ENCODE data around the gene OMP.
"Not testable (repeated sequence)": the region's sequence is repeated elsewhere in the genome, so short reads cannot be mapped to it uniquely, and the experiment has no call there.

OMP gene

DNA sequence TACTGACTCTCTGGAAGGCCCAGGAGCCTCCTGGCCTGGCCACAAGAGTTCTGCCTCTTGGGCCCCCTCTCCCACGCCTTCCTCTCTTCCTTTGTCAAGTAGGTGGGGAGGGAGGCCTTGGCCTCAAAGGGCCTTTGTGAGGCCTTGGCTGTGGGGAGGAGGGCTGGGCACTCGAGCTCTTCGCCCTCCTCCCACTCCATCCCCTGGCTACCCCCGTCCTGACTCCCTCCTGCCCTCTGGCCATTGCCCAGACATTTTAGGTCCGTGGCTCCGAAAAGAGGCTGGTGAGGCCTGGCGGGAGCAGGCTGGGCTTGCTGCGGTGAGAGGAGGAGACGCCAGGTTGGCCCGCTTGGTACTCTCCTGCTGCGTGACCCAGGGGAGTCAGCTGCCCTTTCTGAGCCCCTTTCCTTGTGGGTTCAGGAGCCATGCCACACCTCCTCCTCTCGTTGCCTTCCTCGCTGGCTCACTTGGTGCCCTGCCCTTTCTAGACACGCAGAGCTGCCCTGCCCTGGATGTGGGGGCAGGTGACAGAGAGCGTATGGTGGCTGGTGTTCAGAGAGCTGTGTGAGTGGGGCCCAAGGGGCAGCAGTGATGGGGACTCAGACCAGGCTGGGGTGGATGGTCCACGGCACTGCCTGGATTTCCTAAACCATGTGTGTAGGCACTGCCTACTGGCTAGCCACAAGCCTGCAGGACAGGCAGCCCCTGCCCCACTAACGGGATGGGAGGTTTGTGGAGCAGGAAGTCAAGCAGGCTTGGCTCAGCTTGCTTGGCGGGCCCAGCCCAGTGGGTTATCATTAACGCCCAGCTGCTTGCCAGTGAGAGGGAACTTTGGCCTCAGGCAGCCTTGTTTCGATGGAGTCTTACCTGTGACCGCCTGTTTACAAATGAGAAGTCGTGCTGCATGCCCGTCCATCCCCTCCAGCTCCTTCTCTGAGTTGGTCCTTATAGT lies 15.8 kb upstream of the OMP start:
- in situ Hi-C loops (cut with HindIII; ENCODE audit: low sequenced_read_pairs), result loop anchor here (5.0 kb wide), 1 partner anchor 49 kb away; no protein-coding TSS in a partner anchor

DNA sequence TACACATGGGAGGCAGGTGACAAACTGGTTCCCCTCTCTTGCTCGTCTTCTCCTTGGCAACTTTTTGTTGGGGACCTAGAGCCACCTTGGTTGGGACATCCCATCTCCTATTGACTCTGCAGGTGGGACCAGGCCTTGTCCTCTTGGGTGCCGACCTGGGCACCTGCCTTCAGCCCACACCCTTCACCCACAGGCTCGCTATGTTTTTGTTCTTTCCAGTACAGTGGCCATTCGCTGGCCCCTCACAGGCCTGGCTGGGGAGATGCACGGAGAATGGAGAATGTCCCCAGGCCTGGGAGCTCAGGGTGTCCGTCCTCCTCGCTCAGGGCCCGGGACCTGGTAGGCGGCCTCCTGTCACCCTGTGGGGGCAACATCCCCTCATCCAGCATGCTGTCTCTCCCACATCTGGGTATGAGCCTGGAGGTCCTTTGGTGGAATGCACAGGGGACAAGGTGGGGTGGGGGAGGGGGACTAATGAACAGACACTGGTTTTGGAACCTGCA lies 14.9 kb upstream of the OMP start:
- in situ Hi-C loops (cut with HindIII; ENCODE audit: low sequenced_read_pairs), result loop anchor here (5.0 kb wide), 1 partner anchor 50 kb away; no protein-coding TSS in a partner anchor

GRCh38 chr11:77088236-77089003 lies 14.2 kb upstream of the OMP start:
- in situ Hi-C loops (cut with HindIII; ENCODE audit: low sequenced_read_pairs), result loop anchor here (5.0 kb wide), 1 partner anchor 51 kb away; no protein-coding TSS in a partner anchor

- in situ Hi-C loops (cut with HindIII; ENCODE audit: low sequenced_read_pairs), result loop anchor here (5.0 kb wide), 1 partner anchor 52 kb away; no protein-coding TSS in a partner anchor
Measured at GRCh38 chr11:77089004-77089545, 13.6 kb upstream of the OMP start.

- in situ Hi-C loops (cut with HindIII; ENCODE audit: low sequenced_read_pairs), result no loop called here
Measured at GRCh38 chr11:77090046-77090372, 12.6 kb upstream of the OMP start.

DNA sequence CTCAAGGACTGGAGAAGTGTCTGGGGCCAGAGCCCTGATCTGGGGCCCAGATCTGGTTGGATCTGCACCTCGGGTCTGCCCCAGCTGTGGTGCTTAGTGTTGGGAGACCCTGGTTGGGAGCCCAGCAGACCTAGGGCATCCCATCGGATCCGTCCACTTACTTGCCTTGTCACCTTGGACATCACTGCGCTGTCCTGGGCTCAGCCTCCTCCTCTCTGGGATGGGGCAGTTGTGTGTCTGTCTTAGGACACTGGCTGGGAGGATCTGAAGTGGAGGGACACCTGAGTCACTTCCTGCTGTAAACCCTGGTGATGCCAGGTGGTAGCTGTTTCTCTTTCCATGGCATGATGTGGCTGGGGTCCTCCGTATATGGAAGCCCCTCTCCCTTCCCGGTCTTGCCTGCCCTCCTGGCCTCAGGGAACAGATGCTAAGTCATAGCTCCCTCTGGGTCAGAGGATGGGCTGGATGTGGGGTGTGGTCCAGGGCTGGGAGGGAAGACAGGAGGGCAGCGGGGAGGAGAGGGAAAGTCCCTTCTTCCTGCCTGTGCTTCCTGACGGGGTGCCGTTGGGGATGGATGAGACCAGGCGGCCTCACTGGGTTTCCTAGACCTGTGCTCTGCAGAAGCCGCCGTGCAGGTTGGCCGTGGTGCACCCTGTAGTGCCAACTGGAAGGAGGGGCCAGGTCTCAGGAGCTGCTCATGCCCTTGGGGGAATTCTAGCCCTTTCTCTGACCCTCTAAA lies 12.1 kb upstream of the OMP start:
- in situ Hi-C loops (cut with HindIII; ENCODE audit: low sequenced_read_pairs), result no loop called here

DNA sequence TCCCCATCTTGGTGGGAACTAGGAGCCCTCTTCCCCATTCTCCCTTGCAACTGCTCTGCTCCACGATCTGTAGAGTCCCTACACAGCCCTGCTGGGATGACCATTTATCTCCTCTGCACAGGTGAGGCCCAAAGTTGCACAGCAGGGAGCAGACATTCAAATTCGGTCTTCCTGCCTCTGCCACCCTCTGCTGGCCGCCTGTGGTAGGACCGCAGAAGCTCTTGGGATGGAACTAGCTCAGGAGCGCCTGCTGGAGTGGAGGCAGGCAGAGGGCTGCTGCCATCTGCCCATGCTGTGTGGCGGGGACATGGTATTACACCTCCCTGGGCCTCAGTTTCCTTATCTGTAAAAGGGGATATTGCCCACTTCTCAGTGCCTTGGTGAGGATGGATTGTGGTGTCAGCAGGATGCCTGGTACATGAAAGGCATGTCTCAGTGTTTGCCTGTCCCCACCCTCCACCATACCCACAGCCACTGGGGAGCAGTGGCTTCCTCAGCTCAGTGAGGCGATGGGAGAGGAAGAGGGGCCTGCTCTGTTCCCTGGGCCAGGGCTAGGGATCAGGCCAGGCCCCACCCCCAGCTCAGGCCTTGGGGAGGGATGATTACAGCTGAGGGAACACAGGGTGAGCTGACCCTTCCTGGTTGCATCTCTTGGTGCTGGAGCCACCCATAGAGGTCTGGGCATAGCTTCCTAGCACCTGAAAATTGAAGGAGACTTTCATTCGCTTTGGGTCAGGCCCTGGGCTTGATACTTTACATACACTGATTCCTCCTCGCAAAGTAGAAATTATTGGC lies 11.3 kb upstream of the OMP start:
- in situ Hi-C loops (cut with HindIII; ENCODE audit: low sequenced_read_pairs), result no loop called here

- in situ Hi-C loops (cut with HindIII; ENCODE audit: low sequenced_read_pairs), result no loop called here
Measured at GRCh38 chr11:77092382-77092781, 10.3 kb upstream of the OMP start.

- in situ Hi-C loops (cut with HindIII; ENCODE audit: low sequenced_read_pairs), result no loop called here
Measured at GRCh38 chr11:77093056-77093891, 9.4 kb upstream of the OMP start.

- in situ Hi-C loops (cut with HindIII; ENCODE audit: low sequenced_read_pairs), result no loop called here
Measured at GRCh38 chr11:77093987-77094840, 8.4 kb upstream of the OMP start.

DNA sequence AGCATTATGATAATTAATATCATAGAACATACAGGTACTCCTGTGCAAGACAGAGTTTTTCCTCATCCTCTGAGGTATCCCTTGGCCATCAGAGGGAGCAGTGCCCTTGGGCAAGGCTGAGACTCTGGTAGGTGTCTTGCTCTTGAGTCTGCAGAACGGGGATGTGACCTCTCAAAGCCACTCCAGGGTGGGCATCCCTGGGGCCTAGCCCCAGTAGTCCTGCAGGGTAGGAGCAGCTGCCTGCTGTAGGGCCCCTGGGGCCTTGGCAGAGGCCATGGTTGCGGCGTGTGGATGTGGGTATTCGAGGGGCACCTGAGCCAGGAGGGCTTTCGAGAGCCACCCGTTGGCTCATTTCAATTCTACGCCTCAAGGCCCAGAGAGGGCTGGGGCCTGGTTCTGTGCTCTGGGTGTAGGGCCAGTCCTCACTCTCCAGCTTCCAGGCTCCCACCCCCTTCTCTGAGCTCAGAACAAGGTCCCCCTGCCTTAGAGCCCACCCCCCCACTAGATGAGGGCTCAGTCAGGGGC lies 7.7 kb upstream of the OMP start:
- in situ Hi-C loops (cut with HindIII; ENCODE audit: low sequenced_read_pairs), result no loop called here

DNA sequence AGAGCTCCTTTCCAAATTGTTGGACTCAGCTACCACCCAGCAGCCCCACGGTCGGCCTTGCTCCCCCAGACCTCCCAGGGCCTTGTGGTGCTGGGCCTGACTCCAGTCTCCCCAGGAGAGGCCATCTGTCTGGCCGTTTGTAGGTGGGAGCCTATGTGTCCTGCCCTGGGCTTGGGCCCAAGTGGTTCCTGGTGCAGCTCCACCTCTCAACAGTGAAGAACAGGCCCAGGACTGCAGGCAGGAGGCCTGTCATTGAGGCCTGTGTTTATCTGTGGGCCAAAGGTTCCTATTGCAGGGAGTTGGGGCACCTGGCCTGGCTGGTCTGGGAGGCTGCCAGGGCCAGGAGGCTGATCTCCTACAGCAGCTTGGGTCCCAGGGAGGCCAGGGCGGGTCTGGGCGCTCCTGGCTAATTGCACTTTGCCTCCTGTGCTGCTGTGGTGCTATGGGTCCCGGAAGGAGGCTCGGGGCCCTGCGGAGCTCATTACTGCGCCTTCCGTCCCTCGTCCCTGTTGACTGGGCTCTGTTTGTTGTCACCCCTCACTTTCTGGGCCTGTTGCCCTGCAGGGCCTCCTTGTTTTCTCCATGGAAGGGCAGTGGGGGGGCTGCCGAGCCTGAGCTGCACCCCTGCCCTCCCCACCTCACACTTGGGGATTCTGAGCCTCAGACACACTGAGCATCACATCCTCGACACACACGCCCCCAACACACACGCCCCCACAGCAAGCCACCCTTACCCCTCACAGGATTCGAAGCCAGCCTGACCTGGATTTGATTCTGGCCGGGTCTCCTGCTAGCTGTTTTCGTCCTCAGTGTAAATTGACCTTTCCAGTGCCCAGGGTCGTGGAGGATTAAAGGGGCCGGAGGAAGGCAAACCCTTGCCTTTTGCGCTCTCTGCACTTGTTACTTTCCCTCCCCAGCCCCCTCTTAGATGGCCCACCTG lies 6.8 kb upstream of the OMP start:
- in situ Hi-C loops (cut with HindIII; ENCODE audit: low sequenced_read_pairs), result no loop called here

GRCh38 chr11:77096591-77097019 lies 6.0 kb upstream of the OMP start:
- in situ Hi-C loops (cut with HindIII; ENCODE audit: low sequenced_read_pairs), result no loop called here

- in situ Hi-C loops (cut with HindIII; ENCODE audit: low sequenced_read_pairs), result not testable (repeated sequence)
Measured at GRCh38 chr11:77097180-77097579, 5.5 kb upstream of the OMP start.

DNA sequence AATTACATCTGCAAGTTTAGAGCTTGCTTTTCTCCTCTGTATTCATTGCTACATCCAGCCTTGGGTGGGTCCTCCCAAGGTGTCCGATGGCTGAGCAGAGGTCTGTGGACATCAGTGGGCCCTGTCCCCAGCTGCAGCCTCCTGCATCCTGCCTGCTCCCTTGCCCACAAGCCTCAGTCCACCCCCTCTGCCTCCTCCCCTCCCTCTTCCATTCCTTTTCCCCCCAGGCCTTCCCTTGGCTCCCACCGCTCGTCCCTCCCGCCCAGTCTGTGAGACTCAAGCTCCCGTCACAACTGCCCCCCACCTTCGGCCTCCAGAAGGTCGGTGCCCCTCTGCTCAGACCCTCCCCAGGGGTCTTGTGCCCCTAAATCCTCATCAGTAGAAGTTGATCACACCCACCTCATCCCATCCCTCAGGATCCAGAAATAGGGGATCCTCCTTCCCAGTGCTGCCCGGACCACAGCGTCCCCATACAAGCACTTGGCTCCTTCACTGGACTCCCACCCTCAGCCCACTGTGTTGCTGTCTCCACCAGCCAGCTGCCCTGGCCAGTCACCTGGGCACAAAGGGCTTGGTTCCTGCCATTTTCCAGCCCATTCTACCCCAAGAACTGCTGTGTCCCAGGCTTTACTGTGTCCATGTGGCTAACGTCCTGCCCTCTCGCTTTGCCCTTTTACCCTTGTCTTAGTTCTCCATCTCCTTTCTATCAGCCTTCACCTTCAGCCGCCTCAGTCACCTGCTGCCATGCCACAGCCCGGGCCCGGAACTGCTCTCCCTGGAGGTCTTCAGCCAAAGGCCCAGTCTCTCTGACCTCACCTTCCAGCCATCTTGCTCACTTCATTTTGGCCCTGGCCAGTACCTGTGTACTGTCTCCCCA lies 2.2 kb upstream of the OMP start:
- in situ Hi-C loops (cut with HindIII; ENCODE audit: low sequenced_read_pairs), result no loop called here
